WTC11 (cell line): ENCODE data around the gene GPD1L. TPM values are rescaled to one million over a fixed set of nuclear protein-coding genes. Genes with fewer than 3 reads are reported as not detected.
"Not testable (repeated sequence)": the region's sequence is repeated elsewhere in the genome, so short reads cannot be mapped to it uniquely, and the experiment has no call there.

ENCODE experiments used
- ATAC-seq: fragments of 200-7000 bp; cut with Tn5 transposase; 2 replicates; pipeline ENCODE4 v1.10.0; 2021; ENCODE audit warnings: mild to moderate bottlenecking, moderate library complexity
- CTCF ChIA-PET: fragments of 300-600 bp; sonication (Branson Sonifier 250); formaldehyde crosslinking; loops from one replicate; lab custom pipeline; 2021; ENCODE audit warnings: antibody characterized with exemption; lab: Charles Lee
- POLR2A ChIA-PET: fragments of 350-600 bp; sonication (Branson Sonifier 250); formaldehyde crosslinking; loops from one replicate; lab custom pipeline; 2021; ENCODE audit warnings: antibody characterized with exemption; lab: Charles Lee
- DNase-seq: peaks from one replicate; pipeline ENCODE4 v3.0.0; 2021; ENCODE audit warnings: low spot score
- H3K27ac Mint-ChIP-seq: 2 replicates; pipeline ENCODE4 v1.8.0; 2021; ENCODE audit warnings: mixed read lengths
- H3K27me3 Mint-ChIP-seq: 2 replicates; pipeline ENCODE4 v1.8.0; 2021; ENCODE audit warnings: low read depth, mild to moderate bottlenecking, moderate library complexity, mixed read lengths
- H3K36me3 Mint-ChIP-seq: 2 replicates; pipeline ENCODE4 v1.8.0; 2021; ENCODE audit warnings: mixed read lengths
- H3K4me1 Mint-ChIP-seq: 2 replicates; pipeline ENCODE4 v1.8.0; 2022; ENCODE audit warnings: mixed read lengths
- H3K4me3 Mint-ChIP-seq: 2 replicates; pipeline ENCODE4 v1.8.0; 2021; ENCODE audit warnings: mild to moderate bottlenecking, moderate library complexity, mixed read lengths
- H3K9me3 Mint-ChIP-seq: 2 replicates; pipeline ENCODE4 v1.8.0; 2021; ENCODE audit warnings: mixed read lengths
- ATF1 ChIP-seq: sonication (generic); formaldehyde crosslinking; IDR thresholded peaks from 2 replicates; pipeline ENCODE4 v1.8.1; 2023; ENCODE audit warnings: mild to moderate bottlenecking, moderate library complexity, missing genetic modification reagents
- CBFB ChIP-seq: sonication (generic); formaldehyde crosslinking; IDR thresholded peaks from 2 replicates; pipeline ENCODE4 v1.8.1; 2022; ENCODE audit warnings: mild to moderate bottlenecking, low read depth, missing genetic modification reagents
- CREM ChIP-seq: sonication (generic); formaldehyde crosslinking; IDR thresholded peaks from 2 replicates; pipeline ENCODE4 v1.8.1; 2022; ENCODE audit warnings: mild to moderate bottlenecking, missing genetic modification reagents, moderate library complexity
- EMX1 ChIP-seq: fragments of 250-450 bp; sonication (Bioruptor Pico); IDR thresholded peaks from 2 replicates; pipeline ENCODE4 v1.8.0; 2021; ENCODE audit warnings: mild to moderate bottlenecking
- ESRRA ChIP-seq: sonication (generic); formaldehyde crosslinking; IDR thresholded peaks from 2 replicates; pipeline ENCODE4 v1.8.1; 2022; ENCODE audit warnings: mild to moderate bottlenecking, missing genetic modification reagents, borderline replicate concordance
- ETV6 ChIP-seq: sonication (generic); formaldehyde crosslinking; IDR thresholded peaks from 2 replicates; pipeline ENCODE4 v1.8.1; 2022; ENCODE audit warnings: mild to moderate bottlenecking, missing genetic modification reagents
- GABPB1 ChIP-seq: sonication (generic); formaldehyde crosslinking; IDR thresholded peaks from 2 replicates; pipeline ENCODE4 v1.8.1; 2023; ENCODE audit warnings: mild to moderate bottlenecking, missing genetic modification reagents
- NFE2L1 ChIP-seq: sonication (generic); formaldehyde crosslinking; IDR thresholded peaks from 2 replicates; pipeline ENCODE4 v1.8.1; 2023; ENCODE audit warnings: missing genetic modification reagents
- RORB ChIP-seq: fragments of 250-450 bp; sonication (Bioruptor Pico); IDR thresholded peaks from 2 replicates; pipeline ENCODE4 v1.9.0; 2021; ENCODE audit warnings: mild to moderate bottlenecking
- SMAD4 ChIP-seq: sonication (generic); formaldehyde crosslinking; IDR thresholded peaks from 2 replicates; pipeline ENCODE4 v1.8.0; 2022; ENCODE audit warnings: mild to moderate bottlenecking, missing genetic modification reagents
- SOX15 ChIP-seq: fragments of 250-450 bp; sonication (Bioruptor Pico); IDR thresholded peaks from 2 replicates; pipeline ENCODE4 v1.9.0; 2021; ENCODE audit warnings: mild to moderate bottlenecking
- SP1 ChIP-seq: sonication (generic); formaldehyde crosslinking; conservative IDR thresholded peaks from 2 replicates; pipeline ENCODE4 v1.8.1; 2022; ENCODE audit warnings: missing genetic modification reagents
- TEAD1 ChIP-seq: sonication (generic); formaldehyde crosslinking; IDR thresholded peaks from 2 replicates; pipeline ENCODE4 v1.8.0; 2022; ENCODE audit warnings: mild to moderate bottlenecking, missing genetic modification reagents
- ZBTB21 ChIP-seq: sonication (generic); formaldehyde crosslinking; IDR thresholded peaks from 2 replicates; pipeline ENCODE4 v1.8.1; 2023; ENCODE audit warnings: mild to moderate bottlenecking, missing genetic modification reagents, borderline replicate concordance
- ZNF138 ChIP-seq: sonication (generic); formaldehyde crosslinking; conservative IDR thresholded peaks from 2 replicates; pipeline ENCODE4 v1.8.1; 2022; ENCODE audit warnings: mild to moderate bottlenecking, moderate library complexity, missing genetic modification reagents
- ZNF219 ChIP-seq: sonication (generic); formaldehyde crosslinking; IDR thresholded peaks from 2 replicates; pipeline ENCODE4 v1.8.0; 2023; ENCODE audit warnings: missing genetic modification reagents, mild to moderate bottlenecking, borderline replicate concordance
- ZNF416 ChIP-seq: fragments of 250-450 bp; sonication (Bioruptor Pico); IDR thresholded peaks from 2 replicates; pipeline ENCODE4 v1.9.0; 2021; ENCODE audit warnings: mild to moderate bottlenecking, inconsistent platforms
- total RNA-seq: library from RNA; stranded (reverse); gene quantifications from 3 replicates; pipeline ENCODE4 v1.2.3, GENCODE V29; 2021
- TF ChIP-seq, protein P1 (sequence below): sonication (generic); formaldehyde crosslinking; IDR thresholded peaks from 2 replicates; pipeline ENCODE4 v1.8.0; 2022; ENCODE audit warnings: mild to moderate bottlenecking, missing genetic modification reagents
- TF ChIP-seq, protein P2 (sequence below): sonication (generic); formaldehyde crosslinking; IDR thresholded peaks from 2 replicates; pipeline ENCODE4 v1.8.0; 2023; ENCODE audit warnings: missing genetic modification reagents
- TF ChIP-seq, protein P3 (sequence below): fragments of 250-450 bp; sonication (Bioruptor Pico); IDR thresholded peaks from 2 replicates; pipeline ENCODE4 v2.1.2; 2022; ENCODE audit warnings: mild to moderate bottlenecking, moderate library complexity

GPD1L gene
- total RNA-seq, 1 experiment from 2014 or later = 5.8 TPM

DNA sequence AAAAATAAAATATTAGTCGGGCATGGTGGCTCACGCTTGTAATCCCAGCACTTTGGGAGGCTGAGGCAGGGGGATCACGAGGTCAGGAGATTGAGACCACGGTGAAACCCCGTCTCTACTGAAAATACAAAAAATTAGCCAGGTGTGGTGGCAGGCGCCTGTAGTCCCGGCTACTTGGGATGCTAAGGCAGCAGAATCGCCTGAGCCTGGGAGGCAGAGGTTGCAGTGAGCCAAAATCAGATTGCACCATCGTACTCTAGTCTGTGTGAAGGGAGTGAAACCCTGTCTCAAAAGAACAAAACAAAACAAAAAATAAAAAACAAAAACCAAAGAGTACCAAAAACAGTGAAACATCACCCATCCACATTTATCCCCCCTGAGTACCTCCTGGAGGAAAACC, 1.8 kb downstream of the GPD1L start:
- CTCF ChIA-PET = interaction anchor here (1.2 kb wide), 1 partner anchor 89 kb away, joined by 3 read pairs; no protein-coding TSS in a partner anchor
- H3K27ac Mint-ChIP-seq, H3K4me1 Mint-ChIP-seq, H3K36me3 Mint-ChIP-seq, ATAC-seq, DNase-seq, POLR2A ChIA-PET, H3K4me3 Mint-ChIP-seq: not testable (repeated sequence)
- peaks cover 39% of the 10 kb centered on the region for H3K27me3 Mint-ChIP-seq
- H3K9me3 Mint-ChIP-seq = peaks cover 13% of the 10 kb centered on the region

DNA sequence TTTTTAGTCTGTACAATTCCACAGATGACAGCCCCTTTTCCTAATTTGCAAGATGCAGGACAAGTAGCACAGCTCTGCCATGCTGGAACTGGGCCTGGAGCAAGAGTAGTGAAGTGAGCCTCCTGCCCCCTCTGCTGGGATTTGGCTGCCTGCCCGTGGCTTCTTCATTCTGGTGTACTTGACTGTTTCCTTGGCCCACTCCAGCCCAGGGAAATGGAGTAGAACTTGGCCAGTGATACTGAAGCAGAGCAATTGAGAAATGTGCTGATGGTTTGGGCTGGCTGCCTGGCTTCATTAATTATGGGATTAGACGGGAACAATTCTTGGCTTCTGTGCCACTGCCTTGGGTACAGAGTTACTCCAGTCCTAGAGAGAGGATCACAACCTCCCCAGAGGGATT, 2.8 kb downstream of the GPD1L start:
- ChIA-PET POLR2A (interaction anchor here (0.6 kb wide), 1 partner anchor 577 kb away, joined by 3 read pairs; the partner anchor contains the start of gene STT3B), CTCF (interaction anchor here (0.7 kb wide), 1 partner anchor 30 kb away, joined by 4 read pairs; no protein-coding TSS in a partner anchor)
- Mint-ChIP-seq H3K27ac (0 out of 2 replicates have a peak overlapping the region, but pooled peaks have one; percentile 48), H3K36me3 (peaks cover 2% of the 10 kb centered on the region), H3K9me3 (peaks cover 7% of the 10 kb centered on the region), H3K27me3 (peaks cover 35% of the 10 kb centered on the region), H3K4me1 (peaks cover 9% of the 10 kb centered on the region), H3K4me3 (no peak overlapping the region)
- TF ChIP-seq, protein P1, sequence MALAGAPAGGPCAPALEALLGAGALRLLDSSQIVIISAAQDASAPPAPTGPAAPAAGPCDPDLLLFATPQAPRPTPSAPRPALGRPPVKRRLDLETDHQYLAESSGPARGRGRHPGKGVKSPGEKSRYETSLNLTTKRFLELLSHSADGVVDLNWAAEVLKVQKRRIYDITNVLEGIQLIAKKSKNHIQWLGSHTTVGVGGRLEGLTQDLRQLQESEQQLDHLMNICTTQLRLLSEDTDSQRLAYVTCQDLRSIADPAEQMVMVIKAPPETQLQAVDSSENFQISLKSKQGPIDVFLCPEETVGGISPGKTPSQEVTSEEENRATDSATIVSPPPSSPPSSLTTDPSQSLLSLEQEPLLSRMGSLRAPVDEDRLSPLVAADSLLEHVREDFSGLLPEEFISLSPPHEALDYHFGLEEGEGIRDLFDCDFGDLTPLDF (CRISPR knock-in tag) = no peak
- no peak for TF ChIP-seq ETV6 (CRISPR knock-in tag)
- no peak for TF ChIP-seq SMAD4 (CRISPR knock-in tag)
- no peak for TF ChIP-seq GABPB1
- no peak for TF ChIP-seq NFE2L1 (CRISPR knock-in tag)
- TF ChIP-seq ATF1 = no peak
- TF ChIP-seq EMX1 (CRISPR knock-in tag) = no peak
- no peak for TF ChIP-seq ZNF138 (CRISPR knock-in tag)
- TF ChIP-seq CBFB (CRISPR knock-in tag) = no peak
- TF ChIP-seq SOX15 (CRISPR knock-in tag) = no peak
- TF ChIP-seq, protein P2, sequence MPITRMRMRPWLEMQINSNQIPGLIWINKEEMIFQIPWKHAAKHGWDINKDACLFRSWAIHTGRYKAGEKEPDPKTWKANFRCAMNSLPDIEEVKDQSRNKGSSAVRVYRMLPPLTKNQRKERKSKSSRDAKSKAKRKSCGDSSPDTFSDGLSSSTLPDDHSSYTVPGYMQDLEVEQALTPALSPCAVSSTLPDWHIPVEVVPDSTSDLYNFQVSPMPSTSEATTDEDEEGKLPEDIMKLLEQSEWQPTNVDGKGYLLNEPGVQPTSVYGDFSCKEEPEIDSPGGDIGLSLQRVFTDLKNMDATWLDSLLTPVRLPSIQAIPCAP (CRISPR knock-in tag) = no peak
- TF ChIP-seq CREM (CRISPR knock-in tag) = no peak
- no peak for TF ChIP-seq SP1
- TF ChIP-seq RORB (CRISPR knock-in tag) = no peak
- no peak for TF ChIP-seq ZNF416
- TF ChIP-seq ZNF219 (CRISPR knock-in tag) = no peak
- TF ChIP-seq, protein P3, sequence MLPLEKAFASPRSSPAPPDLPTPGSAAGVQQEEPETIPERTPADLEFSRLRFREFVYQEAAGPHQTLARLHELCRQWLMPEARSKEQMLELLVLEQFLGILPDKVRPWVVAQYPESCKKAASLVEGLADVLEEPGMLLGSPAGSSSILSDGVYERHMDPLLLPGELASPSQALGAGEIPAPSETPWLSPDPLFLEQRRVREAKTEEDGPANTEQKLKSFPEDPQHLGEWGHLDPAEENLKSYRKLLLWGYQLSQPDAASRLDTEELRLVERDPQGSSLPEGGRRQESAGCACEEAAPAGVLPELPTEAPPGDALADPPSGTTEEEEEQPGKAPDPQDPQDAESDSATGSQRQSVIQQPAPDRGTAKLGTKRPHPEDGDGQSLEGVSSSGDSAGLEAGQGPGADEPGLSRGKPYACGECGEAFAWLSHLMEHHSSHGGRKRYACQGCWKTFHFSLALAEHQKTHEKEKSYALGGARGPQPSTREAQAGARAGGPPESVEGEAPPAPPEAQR (CRISPR knock-in tag) = no peak
- TF ChIP-seq ESRRA (CRISPR knock-in tag) = no peak
- TF ChIP-seq ZBTB21 (CRISPR knock-in tag) = no peak
- DNase-seq (peak; percentile 19), ATAC-seq (no peak)

DNA sequence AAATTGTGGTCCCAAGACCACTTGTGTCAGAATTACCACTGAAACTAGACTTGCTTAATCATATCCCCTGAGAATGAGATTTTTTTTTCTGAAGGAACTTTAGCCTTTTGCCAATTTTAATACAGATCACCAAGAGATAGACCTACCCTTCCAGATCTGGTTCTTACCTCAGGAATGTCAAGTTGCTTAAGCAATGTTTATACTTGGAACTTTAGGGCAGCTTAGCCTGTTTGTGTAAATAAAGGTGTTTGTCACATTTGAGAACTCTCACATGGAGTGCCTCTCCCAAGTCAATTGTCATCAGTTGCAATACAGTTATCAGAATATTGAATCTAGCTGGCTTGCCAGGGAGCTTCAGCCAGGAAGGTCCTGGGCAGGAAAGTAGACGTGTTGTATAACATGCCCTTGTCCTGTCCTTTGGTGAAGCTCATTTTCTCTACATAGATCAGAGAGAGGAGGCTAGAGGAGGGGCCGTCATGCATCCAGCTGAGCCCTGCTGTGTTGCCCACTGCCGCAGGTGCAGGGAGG, 3.9 kb downstream of the GPD1L start:
- DNase-seq = no peak
- peaks cover 9% of the 10 kb centered on the region for H3K4me1 Mint-ChIP-seq
- no peak overlapping the region for H3K27ac Mint-ChIP-seq
- H3K27me3 Mint-ChIP-seq = peaks cover 29% of the 10 kb centered on the region
- ATAC-seq = no peak
- H3K36me3 Mint-ChIP-seq = peaks cover 9% of the 10 kb centered on the region
- H3K9me3 Mint-ChIP-seq = peaks cover 14% of the 10 kb centered on the region
- no peak for TF ChIP-seq TEAD1 (CRISPR knock-in tag)
- ChIA-PET POLR2A (no interaction called here), CTCF (no interaction called here)
- H3K4me3 Mint-ChIP-seq = no peak overlapping the region
